ENCODE data around the gene IQGAP3.

Gene IQGAP3

GRCh38 chr1:156503698-156504437 is 68.5 kb downstream of the IQGAP3 start:
- TF ChIP-seq, protein P1, sequence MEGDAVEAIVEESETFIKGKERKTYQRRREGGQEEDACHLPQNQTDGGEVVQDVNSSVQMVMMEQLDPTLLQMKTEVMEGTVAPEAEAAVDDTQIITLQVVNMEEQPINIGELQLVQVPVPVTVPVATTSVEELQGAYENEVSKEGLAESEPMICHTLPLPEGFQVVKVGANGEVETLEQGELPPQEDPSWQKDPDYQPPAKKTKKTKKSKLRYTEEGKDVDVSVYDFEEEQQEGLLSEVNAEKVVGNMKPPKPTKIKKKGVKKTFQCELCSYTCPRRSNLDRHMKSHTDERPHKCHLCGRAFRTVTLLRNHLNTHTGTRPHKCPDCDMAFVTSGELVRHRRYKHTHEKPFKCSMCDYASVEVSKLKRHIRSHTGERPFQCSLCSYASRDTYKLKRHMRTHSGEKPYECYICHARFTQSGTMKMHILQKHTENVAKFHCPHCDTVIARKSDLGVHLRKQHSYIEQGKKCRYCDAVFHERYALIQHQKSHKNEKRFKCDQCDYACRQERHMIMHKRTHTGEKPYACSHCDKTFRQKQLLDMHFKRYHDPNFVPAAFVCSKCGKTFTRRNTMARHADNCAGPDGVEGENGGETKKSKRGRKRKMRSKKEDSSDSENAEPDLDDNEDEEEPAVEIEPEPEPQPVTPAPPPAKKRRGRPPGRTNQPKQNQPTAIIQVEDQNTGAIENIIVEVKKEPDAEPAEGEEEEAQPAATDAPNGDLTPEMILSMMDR (IDR thresholded peaks at IDR 0.05; ENCODE audit: insufficient read depth, low read depth, low read length, missing control alignments): no peak
- no peak for DNase-seq (ENCODE audit: low read depth)
- no peak overlapping the region for H3K4me3 ChIP-seq (ENCODE audit: low read length)

GRCh38 chr1:156502894-156503697 is 69.3 kb downstream of the IQGAP3 start:
- TF ChIP-seq, protein P1 (IDR thresholded peaks at IDR 0.05; ENCODE audit: insufficient read depth, low read depth, low read length, missing control alignments): no peak
- H3K4me3 ChIP-seq (ENCODE audit: low read length): peak overlapping the region; percentile 36
- peak; percentile 96 for DNase-seq (ENCODE audit: low read depth)

- peak; percentile 5 for DNase-seq (ENCODE audit: low read depth)
- H3K4me3 ChIP-seq (ENCODE audit: low read length): no peak overlapping the region
- TF ChIP-seq, protein P1 (IDR thresholded peaks at IDR 0.05; ENCODE audit: insufficient read depth, low read depth, low read length, missing control alignments): no peak
These were observed 69.9 kb downstream of the IQGAP3 start for GRCh38 chr1:156502391-156502893.

DNA sequence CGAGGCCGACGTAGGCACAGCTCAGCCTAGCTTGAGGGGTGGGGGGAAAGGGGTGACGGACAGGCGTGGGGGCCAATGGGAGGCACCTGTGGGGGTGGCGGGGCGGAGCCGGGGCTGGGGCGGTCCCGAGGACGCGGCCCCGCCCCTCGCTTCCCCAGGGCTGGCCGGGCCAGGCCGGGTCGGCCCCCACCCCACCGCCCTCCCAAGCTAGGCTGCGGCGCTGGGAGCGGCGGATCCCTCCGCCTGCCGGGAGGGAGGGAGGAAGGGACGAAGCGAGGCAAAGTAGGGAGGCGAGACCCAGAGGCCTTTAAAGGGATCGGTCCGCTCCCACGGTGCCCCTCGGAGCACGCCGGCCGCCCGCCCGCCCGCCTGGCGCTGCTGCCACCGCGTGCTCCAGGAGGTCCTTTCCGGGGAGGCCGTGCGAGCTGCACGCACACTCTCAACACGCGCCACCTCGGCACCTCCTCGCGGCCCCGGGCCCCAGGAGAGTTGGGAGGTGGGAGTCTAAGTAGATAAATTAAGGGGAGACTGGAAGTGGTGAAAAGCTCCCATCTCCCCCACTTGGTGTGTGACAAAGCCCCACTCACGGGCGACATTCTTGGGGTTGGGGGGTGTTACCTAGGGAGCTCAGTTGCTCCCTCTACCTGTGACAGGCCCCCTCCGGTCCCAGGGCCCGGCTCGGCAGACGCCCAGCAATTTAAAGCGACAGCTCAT is 71.4 kb downstream of the IQGAP3 start:
- DNase-seq (ENCODE audit: low read depth): peak; percentile 97
- TF ChIP-seq, protein P1 (IDR thresholded peaks at IDR 0.05; ENCODE audit: insufficient read depth, low read depth, low read length, missing control alignments): peak; percentile 58
- peak overlapping the region; percentile 85 for H3K4me3 ChIP-seq (ENCODE audit: low read length)

DNA sequence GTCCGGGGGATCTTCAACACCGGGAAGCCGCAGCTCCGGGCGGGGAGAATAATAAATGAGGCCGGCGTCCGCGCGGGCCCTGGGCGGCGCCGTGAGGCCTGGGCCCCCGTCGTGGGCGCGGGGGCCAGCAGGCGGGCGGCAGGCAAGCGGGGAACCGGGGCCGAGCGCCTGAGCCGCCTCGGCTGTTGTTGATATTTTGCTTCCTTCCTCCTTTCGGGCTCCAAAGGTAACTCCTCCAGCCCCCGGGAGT is 71.9 kb downstream of the IQGAP3 start, which contains the start of gene MEF2D:
TSS of gene MEF2D (minus strand) at position 233 of the 250 bp plus-strand sequence. CDS start 17,483 bp downstream, outside the sequence.
- TF ChIP-seq, protein P1 (IDR thresholded peaks at IDR 0.05; ENCODE audit: insufficient read depth, low read depth, low read length, missing control alignments): no peak
- no peak for DNase-seq (ENCODE audit: low read depth)
- H3K4me3 ChIP-seq (ENCODE audit: low read length): peak within 1 kb of the TSS; percentile 85

DNA sequence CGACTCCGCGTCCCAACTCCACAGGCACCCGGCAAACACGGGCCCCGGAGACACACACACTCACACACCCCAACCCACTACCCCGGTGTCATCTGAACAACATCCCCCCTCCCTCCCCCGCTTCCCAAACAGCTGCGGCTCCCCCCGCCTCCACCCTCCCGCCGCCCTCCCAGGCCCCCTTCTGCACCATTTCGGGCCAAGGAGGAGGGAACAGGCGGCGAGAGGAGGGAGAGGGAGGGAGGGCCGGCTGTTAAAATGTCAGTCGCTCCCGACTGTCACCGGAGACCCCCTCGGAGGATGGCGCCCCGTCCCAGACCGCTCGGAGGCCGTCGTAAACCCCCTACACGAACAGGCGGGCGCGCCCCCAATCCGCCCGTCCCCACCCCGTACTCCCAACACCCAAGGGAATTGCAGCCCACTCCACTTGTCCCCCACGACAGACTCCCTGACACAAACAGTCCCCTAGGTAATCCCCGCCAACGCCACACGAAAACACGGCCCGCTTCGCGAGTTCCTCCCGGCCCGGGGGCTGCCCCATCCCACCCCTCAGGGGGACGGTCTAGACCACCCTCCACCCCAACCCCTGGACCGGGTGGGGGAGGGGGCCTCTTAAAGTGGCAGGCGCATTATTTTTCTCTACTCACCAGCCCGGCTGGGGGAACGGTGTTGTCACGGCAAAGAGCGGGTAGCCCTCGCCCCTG is 72.4 kb downstream of the IQGAP3 start:
- DNase-seq (ENCODE audit: low read depth): peak; percentile 14
- TF ChIP-seq, protein P1 (IDR thresholded peaks at IDR 0.05; ENCODE audit: insufficient read depth, low read depth, low read length, missing control alignments): no peak
- peak overlapping the region; percentile 85 for H3K4me3 ChIP-seq (ENCODE audit: low read length)
